NT2/D1 (cell line): ENCODE data around the gene LRCOL1.

ENCODE experiments used
- YY1 ChIP-seq: IDR thresholded peaks from 2 replicates; pipeline ENCODE4 v1.6.1; 2011; ENCODE audit not compliant: insufficient read length, insufficient read depth
- ZNF274 ChIP-seq: IDR thresholded peaks from 2 replicates; pipeline ENCODE4 v1.6.1; 2011; ENCODE audit warnings: mild to moderate bottlenecking, low read depth, low read length

- TF ChIP-seq ZNF274, result no peak
- TF ChIP-seq YY1, result no peak
Measured at GRCh38 chr12:132659146-132659545, 48.8 kb upstream of the LRCOL1 start.
